OCI-M2 (cell line): Measurements from ENCODE around the gene ANKS4B.
"Not testable (repeated sequence)": the region's sequence is repeated elsewhere in the genome, so short reads cannot be mapped to it uniquely, and the experiment has no call there.

ENCODE experiments used
- DNase-seq: peaks from one replicate; lab custom pipeline; 2025; ENCODE audit not compliant: unreplicated experiment; lab: John Stamatoyannopoulos, UW

ANKS4B gene, protein sequence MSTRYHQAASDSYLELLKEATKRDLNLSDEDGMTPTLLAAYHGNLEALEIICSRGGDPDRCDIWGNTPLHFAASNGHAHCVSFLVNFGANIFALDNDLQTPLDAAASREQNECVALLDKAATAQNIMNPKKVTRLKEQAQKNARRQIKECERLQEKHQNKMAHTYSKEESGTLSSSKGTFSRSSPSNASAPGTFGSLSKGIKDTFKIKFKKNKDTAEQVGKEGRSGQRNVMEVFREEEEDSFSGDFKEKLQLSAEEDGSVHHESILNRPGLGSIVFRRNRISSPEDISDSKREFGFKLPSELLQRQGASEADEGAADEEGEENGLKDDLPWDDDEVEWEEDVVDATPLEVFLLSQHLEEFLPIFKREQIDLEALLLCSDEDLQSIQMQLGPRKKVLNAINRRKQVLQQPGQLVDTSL

DNA sequence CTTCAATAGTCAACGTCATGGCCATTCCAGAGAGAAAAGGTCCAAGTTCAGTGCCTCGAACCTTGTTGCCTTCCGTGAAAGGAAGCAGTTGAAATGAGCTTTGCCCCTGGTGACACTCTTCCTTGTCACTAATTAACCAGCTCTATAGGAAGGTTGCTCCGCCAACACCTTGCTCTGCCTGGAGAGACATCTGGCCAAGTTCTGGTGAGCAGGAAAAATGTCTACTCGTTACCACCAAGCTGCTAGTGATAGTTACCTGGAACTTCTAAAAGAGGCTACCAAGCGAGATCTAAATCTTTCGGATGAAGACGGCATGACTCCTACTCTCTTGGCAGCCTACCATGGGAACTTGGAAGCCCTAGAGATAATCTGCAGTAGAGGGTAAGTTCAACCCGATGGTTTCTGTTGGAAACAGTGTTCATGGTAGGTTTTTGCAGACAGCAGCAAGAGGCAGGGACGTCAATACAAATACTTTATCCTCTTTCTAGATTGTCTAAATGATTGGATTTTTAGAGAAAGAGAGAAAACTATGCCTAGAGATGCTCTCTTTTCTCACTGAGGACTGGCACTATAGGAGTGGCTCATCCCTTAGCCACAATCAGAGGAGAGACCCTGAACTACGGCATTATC is at the start of gene ANKS4B:
Gene ANKS4B (plus strand): TSS at position 179 of the 630 bp plus-strand sequence. CDS start 39 bp downstream, at position 218.
- no peak for DNase-seq

DNA sequence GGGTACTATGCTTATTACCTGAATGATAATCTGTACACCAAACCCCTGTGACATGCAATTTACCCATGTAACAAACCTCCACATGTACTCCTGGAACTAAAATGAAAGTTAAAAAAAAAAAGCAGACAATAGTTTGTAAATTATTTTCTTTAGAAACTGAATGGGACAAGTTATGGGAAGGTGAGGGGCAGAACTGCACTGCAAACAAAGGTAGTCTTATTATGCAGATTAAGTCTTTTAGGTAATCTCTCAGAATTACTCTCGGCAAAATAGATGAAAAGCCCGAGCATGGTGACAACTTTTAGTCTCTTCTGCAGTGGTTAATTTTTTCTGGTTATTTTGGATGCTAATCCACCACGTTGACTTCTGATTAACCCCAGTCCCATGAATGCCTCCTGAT is 49.5 kb upstream of the ANKS4B start:
- DNase-seq = no peak

DNA sequence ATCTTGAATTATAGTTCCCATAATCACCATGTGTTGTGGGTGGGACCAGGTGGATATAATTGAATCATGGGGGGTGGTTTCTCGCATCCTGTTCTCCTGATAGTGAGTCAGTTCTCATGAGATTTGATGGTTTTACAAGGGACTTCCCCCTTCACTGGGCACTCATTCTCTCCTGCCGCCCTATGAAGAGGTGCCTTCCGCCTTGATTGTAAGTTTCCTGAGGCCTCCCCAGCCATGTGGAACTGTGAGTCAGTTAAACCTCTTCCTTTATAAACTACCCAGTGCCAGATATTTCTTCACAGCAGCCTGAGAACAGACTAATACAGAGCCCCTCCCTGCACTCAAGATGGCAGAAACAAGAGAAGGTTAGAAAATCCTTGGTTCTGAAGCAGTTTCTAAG is 48.7 kb upstream of the ANKS4B start:
- DNase-seq = no peak

DNA sequence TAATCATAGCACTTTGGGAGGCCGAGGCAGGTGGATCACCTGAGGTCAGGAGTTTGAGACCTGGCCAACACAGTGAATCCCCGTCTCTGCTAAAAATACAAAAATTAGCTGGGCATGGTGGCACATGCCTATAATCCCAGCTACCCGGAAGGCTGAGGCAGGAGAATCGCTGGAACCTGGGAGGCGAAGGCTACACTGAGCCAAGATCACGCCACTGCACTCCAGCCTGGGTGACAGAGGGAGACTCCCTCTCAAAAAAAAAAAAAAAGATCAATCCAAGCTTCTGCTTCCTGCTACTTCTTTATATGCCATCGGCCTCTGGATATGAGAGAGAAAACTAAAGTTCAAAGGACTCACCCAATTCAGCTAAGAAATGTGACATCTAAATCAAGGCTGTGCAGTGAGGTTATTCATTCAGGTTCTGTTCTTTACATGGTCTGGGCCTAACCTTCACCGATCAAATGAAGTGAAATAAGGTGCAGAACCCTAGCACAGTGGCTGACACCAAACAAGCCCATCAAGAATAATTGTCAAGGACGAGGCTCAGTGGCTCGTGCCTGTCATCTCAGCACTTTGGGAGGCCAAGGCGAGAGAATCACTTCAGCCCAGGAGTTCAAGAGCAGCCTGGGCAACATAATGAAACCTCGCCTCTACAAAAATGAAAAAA is 47.7 kb upstream of the ANKS4B start:
- no peak for DNase-seq

DNA sequence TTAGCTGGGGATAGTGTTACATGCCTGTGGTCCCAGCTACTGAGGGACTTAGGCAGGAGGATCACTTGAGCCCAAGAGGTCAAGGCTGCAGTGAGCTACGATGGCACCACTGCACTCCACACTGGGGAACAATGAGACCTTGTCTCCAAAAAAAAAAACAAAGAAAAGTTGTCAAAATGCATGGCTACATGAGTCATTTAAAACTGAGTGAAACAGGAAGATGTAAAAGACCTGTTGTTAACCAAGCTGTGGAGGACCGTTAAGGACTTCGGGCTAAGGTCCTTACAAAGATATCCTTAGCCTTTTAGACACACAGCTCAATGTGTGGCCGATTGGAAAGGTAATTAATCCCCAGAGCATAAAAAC is 47.2 kb upstream of the ANKS4B start:
- DNase-seq = no peak

DNA sequence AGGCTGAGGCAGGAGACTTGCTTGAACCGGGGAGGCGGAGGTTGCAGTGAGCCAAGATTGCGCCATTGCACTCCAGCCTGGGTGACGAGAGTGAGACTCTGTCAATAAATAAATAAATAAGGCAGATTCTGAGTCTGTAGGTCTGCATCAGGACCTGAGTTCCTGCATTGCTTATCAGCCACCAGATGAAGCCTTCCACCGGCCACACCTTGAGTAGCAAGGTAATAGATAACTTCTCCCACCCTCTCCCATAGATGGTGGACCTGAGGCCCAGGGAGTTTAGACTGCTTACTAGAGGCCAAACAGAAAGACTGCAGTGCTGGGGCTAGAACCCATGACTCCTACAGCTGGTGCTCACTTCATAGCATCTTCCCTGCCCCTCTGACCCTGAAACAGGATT is 44.2 kb upstream of the ANKS4B start:
- no peak for DNase-seq

DNA sequence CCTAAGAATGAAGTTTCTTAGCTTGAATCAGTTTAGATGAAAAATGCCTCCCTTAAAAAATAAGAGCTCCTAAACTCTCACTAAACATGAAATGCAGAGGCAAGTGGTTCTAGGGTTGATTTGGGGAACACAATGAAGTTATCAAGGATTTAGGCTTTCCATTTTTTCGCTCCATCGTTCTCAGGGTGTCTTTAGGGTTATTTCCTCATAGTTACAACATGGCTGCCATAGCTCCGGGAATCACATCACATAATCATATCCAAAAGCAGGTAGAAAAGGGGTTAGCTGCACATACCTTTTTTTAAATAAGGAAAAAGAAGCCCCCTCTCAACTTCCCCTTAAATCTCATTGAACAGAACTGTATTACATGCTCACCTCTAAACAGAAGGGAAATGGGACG is 43.5 kb upstream of the ANKS4B start:
- DNase-seq = no peak

DNA sequence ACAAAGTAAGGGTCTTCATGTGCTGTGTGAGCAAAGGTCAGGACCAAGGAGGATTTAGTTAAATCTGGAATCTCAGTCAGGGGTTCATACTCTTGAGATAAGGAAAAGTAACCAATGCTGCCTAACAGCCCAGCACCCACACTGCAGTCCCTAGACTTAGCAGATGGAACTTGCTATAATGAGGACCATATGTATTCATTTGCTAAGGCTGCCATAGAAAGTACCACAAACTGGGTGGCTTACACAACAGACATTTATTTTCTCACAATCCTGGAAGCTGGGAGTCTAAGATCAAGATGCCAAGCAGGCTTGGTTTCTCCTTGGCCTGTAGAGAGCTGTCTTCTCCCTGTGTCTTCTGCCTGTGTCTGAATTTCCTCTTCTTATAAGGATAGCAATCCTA is 42.9 kb upstream of the ANKS4B start:
- no peak for DNase-seq

DNA sequence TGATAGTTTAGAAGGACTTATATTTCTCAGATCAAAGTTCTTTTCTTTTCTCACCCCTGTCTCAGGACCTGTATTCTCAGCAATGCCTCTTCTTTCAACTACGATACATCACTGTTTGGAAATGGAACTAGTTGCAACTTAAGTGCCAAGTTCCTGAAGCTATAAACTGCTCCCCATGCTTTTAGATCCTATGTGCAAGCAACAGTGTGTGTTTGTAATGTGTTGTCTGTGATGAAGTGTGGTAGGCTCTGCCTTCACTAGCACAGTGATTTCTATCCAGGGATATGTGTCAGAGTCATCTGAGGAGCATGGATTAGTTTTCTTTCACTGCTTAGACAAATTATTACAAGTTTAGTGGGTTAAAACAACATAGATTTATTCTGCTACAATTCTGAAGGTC is 40.5 kb upstream of the ANKS4B start:
- no peak for DNase-seq

DNA sequence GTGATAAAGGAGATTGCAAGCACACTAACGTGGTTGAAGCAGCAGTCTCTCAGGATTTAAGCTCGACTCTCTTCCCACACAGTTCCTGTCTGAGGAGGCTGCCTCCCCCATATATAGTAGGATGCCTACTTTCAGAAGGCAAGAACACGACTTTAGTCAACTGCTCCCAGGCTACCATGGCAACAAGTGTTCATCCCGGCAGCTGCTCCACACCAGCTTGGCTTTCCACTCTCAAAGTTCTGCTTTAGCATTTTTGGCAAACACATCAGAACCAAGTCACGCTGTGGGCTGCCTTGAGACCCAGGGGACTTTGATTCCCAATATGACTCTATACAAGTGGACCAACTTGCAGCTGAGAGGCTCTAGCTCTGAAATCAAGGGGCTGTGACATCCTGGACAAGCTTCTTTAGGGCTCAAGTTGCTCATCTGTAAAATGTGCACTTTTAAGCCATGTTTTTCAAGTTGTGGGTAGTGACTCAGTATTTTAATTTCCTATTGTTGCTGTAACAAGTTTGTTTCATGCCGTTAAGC is 38.7 kb upstream of the ANKS4B start:
- no peak for DNase-seq

DNA sequence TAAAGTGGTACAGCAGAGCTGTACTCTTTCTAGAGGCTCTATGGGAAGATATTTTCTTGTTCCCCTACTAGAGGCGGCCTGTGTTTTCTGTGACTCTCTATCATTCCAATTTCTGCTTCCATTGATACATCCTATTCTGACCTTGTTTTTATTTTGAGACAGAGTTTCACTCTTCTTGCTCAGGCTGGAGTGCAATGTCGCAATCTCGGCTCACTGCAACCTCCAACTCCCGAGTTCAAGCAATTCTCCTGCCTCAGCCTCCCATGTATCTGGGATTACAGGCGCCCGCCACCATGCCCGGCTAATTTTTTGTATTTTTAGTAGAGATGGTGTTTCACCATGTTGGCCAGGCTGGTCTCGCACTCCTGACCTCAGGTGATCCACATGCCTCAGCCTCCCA is 38.2 kb upstream of the ANKS4B start:
- DNase-seq = not testable (repeated sequence)

DNA sequence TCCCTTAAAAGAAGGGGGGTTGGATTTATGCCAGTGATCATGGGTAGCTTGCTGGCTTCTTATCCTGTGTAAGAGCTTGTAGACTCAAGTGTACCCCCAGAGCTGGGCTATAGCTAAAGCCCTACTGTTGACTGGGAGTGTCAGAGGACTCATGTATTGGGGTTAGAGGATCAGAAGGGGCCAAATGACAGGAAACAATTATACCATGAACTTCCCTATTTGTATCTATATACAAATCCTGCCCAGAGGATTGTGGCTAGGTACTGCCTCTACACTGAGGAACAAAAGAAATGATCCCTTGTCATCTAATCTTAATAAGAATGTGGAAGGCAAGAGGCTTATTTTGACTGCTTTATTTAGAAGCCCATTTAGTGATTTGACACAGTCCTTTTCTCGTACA is 36.4 kb upstream of the ANKS4B start:
- DNase-seq = no peak

DNA sequence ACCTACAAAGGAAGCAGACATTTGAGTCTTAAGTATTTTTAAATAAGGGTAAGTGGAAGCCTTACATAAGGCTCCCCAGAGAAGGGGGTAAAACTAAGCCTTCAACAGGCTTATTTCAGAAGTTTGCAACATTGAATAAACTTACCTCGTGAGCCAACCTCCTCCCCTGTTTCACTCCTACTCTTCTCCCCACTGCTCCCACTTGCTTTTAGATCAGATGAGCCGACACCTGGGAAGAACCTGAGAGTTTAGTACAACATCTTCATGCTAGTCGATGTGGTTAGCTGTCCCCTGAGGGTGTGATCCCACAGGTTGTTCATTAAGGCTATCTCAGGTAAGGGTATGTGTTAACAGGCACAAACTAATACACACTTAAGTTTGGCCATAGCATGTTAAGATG is 35.9 kb upstream of the ANKS4B start:
- no peak for DNase-seq

DNA sequence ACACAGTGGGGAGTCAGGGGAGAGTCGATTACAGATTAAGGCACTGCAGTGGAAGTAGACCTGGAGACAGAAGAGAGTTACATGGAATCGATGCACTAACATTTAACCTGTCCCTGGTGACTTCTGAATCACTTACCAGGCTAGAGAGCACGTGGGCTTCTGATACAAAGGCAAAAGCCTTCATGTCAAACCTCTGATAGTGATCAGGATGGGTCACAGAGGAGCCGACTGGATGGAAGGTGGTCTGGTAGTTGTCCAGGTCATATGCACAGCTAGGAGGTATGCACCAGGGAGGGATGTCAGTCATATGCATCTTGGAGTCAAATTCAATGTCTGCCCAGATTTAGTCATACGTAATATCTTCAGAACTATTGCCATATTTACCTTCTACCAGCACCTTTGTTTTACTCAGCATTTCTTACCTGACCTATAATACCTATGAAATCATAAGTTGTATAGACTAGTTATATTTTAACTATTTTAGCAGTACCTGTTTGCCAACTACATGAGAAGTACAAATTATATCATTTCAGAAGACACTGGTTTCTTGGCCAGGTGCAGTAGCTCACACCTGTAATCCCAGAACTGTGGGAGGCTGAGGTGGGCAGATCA is 33.8 kb upstream of the ANKS4B start:
- no peak for DNase-seq

DNA sequence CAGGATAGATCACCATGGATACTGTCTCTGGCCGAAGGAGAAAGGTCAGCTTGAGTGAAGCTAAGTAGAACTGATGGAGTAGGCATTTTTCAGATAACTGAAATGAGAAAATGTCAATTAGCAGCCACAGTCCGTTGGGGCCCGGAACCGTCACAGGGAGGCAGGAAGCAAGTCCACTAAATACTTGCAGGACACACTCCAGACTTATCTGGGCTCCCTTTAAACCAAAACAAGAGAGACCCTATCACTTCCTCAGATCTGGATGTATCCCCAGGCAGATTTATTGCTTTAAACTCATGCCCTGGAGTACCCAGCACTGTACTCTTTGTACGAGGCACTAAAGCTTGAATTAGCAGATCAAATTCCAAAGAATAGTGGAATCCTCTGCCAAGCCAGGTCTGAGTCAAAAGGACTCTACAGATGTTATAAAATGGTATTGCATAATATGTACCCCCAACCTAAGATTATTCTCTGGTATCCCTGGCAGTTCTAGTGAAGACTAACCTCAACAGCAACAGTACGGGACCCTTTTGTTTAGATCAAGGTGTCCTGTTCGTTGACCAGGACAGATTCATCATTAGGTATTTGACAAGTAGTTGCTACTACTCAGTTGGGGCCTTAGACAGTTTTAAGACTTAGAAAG is 30.2 kb upstream of the ANKS4B start:
- DNase-seq = no peak

DNA sequence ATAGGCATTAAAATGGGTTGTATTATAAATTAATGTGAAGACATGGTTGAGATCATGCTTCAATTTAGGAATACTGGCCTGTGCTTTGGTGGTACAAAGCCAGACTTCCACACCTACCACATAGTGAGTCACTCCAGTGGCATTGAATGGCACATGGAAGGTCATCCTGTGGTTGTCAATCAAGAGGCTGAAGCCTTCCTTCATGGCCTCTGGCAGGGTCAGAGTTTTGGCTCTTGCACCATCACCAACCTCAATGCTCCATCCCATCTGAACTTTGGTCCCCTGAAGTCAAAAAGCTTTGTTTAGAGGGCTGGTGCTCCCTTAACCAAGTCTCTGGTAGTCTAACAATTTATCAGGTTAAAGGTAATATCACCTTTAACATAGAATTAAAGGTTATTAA is 28.2 kb upstream of the ANKS4B start:
- no peak for DNase-seq

DNA sequence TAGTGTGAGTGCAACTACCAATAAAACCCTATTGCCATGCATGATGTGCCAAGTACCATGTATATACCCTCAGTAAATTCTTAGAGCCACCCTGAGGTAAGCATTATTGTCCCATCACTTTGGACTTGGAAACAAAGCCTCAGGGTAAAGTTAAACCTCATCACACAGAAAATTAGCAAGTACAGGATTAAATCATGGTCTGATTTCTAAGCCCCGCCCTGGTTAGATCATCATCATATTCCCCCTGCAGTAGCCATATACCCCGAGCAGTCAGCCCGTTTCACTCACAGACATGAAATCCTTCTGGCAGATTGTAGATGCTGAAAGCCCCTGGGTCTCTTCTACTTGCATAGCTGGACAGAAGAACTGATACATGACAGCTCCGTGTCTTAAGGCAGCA is 26.9 kb upstream of the ANKS4B start:
- no peak for DNase-seq

DNA sequence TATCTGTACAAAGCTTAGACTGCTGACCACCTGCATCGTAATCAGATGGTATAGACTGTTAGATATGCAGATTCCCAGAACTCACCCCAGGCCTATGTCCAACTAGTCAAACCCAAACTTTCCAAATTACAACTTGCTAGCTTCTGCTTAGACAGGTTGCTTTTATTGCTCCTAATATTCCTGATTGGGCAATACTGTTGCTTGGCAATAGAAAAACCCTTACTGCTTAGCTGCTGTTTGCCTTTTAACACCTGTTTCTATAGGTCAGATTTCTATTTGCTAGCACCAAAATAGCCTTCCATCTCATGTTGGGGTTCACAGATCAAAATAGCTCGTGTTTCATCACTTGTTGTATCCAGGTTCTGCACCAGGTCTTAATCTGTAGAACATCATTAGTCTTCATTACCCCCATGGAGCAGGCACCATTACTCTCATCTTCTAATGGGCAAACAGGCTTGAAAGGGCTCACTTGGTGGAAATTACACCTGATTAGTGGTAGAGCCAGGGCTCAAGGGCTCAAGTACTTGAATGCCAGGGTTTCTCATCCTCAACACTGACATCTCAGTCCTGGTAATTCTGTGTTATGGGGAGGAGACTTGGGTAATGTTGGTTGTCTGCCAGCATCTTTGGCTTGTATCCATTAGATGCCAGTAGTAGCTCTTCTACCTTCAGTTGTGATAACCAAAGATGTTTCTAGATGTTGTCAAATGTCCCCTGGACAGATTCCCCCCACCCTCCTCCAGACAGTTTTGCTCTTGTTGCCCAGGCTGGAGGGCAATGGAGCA is 24.9 kb upstream of the ANKS4B start:
- DNase-seq = no peak

DNA sequence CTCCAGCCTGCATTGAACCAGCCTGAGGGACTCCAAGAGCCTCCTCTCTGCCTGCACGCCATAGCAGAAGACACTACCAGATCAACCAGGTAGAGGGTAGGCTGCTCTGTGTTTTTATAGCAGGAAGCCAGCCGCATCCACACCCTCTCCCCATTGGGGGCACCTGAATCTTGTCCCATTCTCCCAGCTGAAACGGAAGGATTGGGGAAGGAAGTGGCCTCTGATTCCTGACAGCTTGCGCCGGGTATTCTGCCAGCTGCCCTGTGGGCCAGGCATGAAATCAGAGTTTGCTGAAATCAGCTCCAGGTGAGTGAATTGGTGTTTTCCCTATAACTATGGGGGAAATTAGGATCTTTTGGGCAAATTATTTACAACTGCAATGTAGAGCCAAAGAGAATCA is 22.0 kb upstream of the ANKS4B start, which contains the start of gene ZP2:
Gene ZP2 (minus strand): TSS at position 89 of the 400 bp plus-strand sequence. CDS start 27 bp downstream, at position 62.
- DNase-seq = no peak

DNA sequence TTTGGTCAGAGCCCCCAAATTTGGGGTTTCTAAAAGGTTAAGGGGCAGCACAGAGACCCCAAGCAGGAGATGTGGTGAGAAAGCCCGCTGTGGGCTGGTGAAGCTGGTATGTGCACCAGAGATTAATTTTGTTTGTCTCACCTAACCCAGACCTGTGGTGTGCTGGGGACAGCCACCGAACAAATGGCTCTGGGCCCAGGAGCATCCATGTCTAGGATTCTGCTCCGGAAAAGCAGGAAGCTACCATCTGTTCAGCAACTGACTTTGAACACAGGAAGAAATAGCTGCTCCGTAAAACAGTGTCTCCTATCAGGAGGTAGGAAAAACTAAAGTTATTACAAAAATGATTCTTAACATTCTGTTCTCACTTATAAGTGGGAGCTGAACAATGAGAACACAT is 19.4 kb upstream of the ANKS4B start:
- DNase-seq = no peak
